ENCODE results near the gene HSPA1A. TPM values are rescaled to one million over a fixed set of nuclear protein-coding genes. Genes with fewer than 3 reads are reported as not detected.

The HSPA1A gene
- total and polyA plus RNA-seq, 9 of the 15 experiments (the other 6 are each of a cell fraction or from before 2014, with no cell fraction given), result 2.2 to 273 (median 107) TPM

DNA sequence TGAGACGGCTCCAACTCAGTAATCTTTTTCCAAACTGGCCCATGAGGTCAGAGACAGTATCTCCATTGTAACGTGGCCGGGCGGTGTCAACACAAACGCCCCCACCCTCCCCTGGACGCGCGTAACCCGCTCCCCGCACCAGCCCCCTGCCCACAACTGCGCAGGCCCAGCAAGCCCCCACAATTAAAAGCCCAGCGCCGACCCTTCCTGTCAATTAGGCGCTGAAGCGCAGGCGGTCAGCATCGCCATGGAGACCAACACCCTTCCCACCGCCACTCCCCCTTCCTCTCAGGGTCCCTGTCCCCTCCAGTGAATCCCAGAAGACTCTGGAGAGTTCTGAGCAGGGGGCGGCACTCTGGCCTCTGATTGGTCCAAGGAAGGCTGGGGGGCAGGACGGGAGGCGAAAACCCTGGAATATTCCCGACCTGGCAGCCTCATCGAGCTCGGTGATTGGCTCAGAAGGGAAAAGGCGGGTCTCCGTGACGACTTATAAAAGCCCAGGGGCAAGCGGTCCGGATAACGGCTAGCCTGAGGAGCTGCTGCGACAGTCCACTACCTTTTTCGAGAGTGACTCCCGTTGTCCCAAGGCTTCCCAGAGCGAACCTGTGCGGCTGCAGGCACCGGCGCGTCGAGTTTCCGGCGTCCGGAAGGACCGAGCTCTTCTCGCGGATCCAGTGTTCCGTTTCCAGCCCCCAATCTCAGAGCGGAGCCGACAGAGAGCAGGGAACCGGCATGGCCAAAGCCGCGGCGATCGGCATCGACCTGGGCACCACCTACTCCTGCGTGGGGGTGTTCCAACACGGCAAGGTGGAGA, at the start of gene HSPA1A, which contains the start of gene HSPA1L (continued):
- TF ChIP-seq TEAD4 (IDR thresholded peaks at IDR 0.05; ENCODE audit: low read length), result peak; percentile 65
- peak; percentile 71; the same call in 1 of the 2 replicates for TF ChIP-seq TEAD4 (CRISPR knock-in tag; IDR thresholded peaks at IDR 0.05; ENCODE audit: borderline replicate concordance)
- peak; percentile 87 for TF ChIP-seq RBM22 (IDR thresholded peaks at IDR 0.05; ENCODE audit: low read depth, low read length, poor library complexity, severe bottlenecking)
- TF ChIP-seq SP2 (IDR thresholded peaks at IDR 0.05; ENCODE audit: extremely low read depth, low read depth, low read length, poor library complexity, severe bottlenecking), result peak; percentile 43
- peak; percentile 45; the same call in 1 of the 2 replicates for TF ChIP-seq ZBTB33 (CRISPR knock-in tag; IDR thresholded peaks at IDR 0.05)
- TF ChIP-seq RAD51 (IDR thresholded peaks at IDR 0.05; ENCODE audit: borderline replicate concordance, low read depth), result 0 out of 2 replicates have a peak, but pooled peaks have one; percentile 22
- TF ChIP-seq, protein P1, sequence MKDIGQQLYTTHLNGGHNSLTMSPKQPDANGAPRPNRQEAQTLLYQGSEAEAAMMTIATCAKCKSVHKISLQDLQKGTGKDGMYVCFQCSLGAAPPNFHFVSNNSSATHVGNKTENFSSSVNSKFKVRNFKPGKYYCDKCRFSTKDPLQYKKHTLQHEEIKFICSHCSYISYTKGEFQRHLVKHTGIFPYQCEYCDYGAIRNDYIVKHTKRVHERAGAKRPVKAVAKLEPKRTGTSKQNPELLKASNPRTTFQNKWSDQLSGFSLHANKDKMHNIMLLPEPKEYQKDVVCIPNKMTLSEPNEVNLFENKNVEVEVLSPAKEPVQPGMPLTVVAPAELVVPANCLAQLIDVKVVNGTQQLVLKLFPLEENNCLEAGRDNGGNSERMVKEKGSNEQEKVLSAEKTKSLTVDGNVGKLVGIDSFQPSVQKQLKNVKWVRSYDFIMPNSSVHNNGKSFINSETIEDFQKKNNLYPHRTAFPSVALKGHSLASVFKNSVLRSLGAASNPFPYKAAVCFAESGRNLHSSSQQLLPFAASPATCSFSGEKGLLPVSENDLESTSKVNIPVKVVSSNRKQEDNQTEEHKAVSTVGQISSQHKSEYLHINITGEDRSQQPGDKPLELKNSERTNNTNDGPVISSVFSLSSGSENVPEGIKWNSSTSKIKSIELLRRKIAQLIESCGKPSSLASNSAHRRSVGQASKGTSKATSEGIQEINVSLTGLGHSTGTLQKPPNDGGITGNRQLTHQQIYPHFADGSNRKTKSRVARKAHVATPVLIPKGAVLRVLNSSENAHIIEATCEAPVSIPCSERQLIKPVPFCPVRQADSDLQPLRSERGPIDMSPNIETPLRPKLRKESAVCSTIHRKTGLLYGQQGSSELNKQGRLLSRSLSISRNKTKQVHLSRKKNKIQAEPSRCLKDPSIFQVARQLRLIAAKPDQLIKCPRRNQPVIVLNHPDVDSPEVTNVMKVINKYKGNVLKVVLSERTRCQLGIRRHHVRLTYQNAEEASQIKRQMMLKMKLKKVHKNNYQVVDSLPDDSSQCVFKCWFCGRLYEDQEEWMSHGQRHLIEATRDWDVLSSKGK (CRISPR knock-in tag; IDR thresholded peaks at IDR 0.05), result no peak
- TF ChIP-seq CTBP1 (IDR thresholded peaks at IDR 0.05; ENCODE audit: borderline replicate concordance), result peak; percentile 85; the same call in 1 of the 2 replicates
- no peak for TF ChIP-seq ELF2 (CRISPR knock-in tag; IDR thresholded peaks at IDR 0.05)
- TF ChIP-seq ZMIZ1 (IDR thresholded peaks at IDR 0.05; ENCODE audit: low read depth in 2 of 2, low read length in 2 of 2), result peak in 1 of 2 experiments; percentile 86; a peak in 2 of 4 replicates
- no peak for TF ChIP-seq MED1 (CRISPR knock-in tag; IDR thresholded peaks at IDR 0.05; ENCODE audit: borderline replicate concordance)
- 0 out of 2 replicates have a peak, but pooled peaks have one; percentile 13 for TF ChIP-seq ZNF75A (CRISPR knock-in tag; IDR thresholded peaks at IDR 0.05)
- TF ChIP-seq ZFP1 (CRISPR knock-in tag; IDR thresholded peaks at IDR 0.05), result peak; percentile 73; the same call in 1 of the 2 replicates
